Left ventricle myocardium inferior (tissue), 1 donor: ENCODE data around the gene RPL6. TPM values are rescaled to one million over a fixed set of nuclear protein-coding genes. Genes with fewer than 3 reads are reported as not detected.
"Not testable (repeated sequence)": the region's sequence is repeated elsewhere in the genome, so short reads cannot be mapped to it uniquely, and the experiment has no call there.

Source experiments
- DNase-seq: peaks from one replicate; pipeline ENCODE4 v3.0.0-alpha.2; 2020
- H3K27ac ChIP-seq: fragments of 200-600 bp; replicated peaks from 2 replicates; pipeline ENCODE4 v1.8.0; 2021
- H3K27me3 ChIP-seq: fragments of 200-600 bp; 2 replicates; pipeline ENCODE4 v1.8.0; 2021; ENCODE audit warnings: low read depth
- H3K36me3 ChIP-seq: fragments of 200-600 bp; 2 replicates; pipeline ENCODE4 v1.8.0; 2021
- H3K4me1 ChIP-seq: fragments of 200-600 bp; 2 replicates; pipeline ENCODE4 v1.8.0; 2021
- H3K4me3 ChIP-seq: fragments of 200-600 bp; 2 replicates; pipeline ENCODE4 v1.8.0; 2021; ENCODE audit warnings: mild to moderate bottlenecking, moderate library complexity
- H3K9me3 ChIP-seq: fragments of 200-600 bp; replicated peaks from 2 replicates; pipeline ENCODE4 v1.8.0; 2021
- intact Hi-C: fragments of 100-400 bp; cut with micrococcal nuclease; formaldehyde crosslinking; loops from one replicate; pipeline ENCODE4 v1.11.0; 2022
- total RNA-seq: library from RNA; stranded (reverse); fragmentation: NEBNext Ultra II Directional; extraction: Animal tissue kit (Norgen Biotek cat#: 25700); gene quantifications from one replicate; pipeline ENCODE4 v1.2.1, GENCODE V29; 2021
- TF ChIP-seq, protein P1 (sequence below): fragments of 200-600 bp; IDR thresholded peaks from 2 replicates; pipeline ENCODE4 v1.8.0; 2021; ENCODE audit warnings: antibody characterized with exemption, mild to moderate bottlenecking, borderline replicate concordance
- donor health status: DM: no; HTN: yes; CAD: no; lungs with severe emphysema.

Gene RPL6
- total RNA-seq, 1 donor from 2014 or later = 572 TPM

DNA sequence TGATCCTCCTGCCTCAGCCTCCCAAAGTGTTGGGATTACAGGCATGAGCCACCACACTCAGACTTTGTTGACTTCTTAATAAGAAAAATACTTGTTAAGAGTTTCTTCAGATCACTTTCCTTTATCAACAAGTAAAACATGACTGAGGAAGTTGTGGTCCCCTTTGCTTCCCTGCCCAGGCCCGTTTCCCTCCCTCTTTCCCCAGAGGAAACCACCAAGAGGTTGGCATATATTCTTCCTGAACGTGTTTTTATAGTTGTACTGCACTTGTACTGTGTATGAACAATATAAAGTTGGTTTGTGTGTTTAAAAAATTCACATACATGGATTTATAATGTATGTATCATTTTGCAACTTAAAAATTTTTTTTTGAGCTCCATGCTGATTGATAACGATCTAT, 37.7 kb upstream of the RPL6 start:
- no peaks in the 10 kb centered on the region for H3K9me3 ChIP-seq
- no peak for DNase-seq
- TF ChIP-seq, protein P1, sequence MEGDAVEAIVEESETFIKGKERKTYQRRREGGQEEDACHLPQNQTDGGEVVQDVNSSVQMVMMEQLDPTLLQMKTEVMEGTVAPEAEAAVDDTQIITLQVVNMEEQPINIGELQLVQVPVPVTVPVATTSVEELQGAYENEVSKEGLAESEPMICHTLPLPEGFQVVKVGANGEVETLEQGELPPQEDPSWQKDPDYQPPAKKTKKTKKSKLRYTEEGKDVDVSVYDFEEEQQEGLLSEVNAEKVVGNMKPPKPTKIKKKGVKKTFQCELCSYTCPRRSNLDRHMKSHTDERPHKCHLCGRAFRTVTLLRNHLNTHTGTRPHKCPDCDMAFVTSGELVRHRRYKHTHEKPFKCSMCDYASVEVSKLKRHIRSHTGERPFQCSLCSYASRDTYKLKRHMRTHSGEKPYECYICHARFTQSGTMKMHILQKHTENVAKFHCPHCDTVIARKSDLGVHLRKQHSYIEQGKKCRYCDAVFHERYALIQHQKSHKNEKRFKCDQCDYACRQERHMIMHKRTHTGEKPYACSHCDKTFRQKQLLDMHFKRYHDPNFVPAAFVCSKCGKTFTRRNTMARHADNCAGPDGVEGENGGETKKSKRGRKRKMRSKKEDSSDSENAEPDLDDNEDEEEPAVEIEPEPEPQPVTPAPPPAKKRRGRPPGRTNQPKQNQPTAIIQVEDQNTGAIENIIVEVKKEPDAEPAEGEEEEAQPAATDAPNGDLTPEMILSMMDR = no peak
- H3K27ac ChIP-seq = no peak overlapping the region
- peaks cover 4% of the 10 kb centered on the region for H3K4me1 ChIP-seq
- no peak overlapping the region for H3K4me3 ChIP-seq
- H3K36me3 ChIP-seq = peaks cover 50% of the 10 kb centered on the region
- H3K27me3 ChIP-seq = no peaks in the 10 kb centered on the region
- intact Hi-C loops = no loop called here

- Histone ChIP-seq H3K4me3 (no peak overlapping the region), H3K27ac (no peak overlapping the region), H3K36me3 (peaks cover 43% of the 10 kb centered on the region), H3K9me3 (no peaks in the 10 kb centered on the region), H3K27me3 (no peaks in the 10 kb centered on the region), H3K4me1 (peaks cover 4% of the 10 kb centered on the region)
- no peak for DNase-seq
- TF ChIP-seq, protein P1 = no peak
- intact Hi-C loops = no loop called here
Observed at GRCh38 chr12:112446008-112446725, 36.8 kb upstream of the RPL6 start.

DNA sequence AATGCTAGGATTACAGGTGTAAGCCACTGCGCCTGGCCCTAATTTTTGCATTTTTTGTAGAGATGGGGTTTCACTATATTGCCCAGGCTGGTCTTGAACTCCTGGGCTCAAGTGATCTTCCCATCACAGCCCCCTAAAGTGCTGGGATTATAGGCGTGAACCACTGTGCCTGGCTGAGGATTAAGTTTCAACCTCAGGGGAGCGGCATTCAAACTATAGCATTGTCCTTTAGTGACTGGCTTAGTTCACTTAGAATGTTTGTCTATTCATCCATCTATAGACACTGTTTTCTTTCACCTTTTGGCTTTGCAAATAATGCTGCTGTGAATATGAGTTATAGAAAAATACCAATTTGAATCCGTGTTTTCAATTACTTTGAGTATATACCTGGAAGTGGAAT, 34.5 kb upstream of the RPL6 start:
- DNase-seq = no peak
- peaks cover 25% of the 10 kb centered on the region for H3K36me3 ChIP-seq
- H3K4me3 ChIP-seq = no peak overlapping the region
- H3K27me3 ChIP-seq = no peaks in the 10 kb centered on the region
- H3K9me3 ChIP-seq = no peaks in the 10 kb centered on the region
- TF ChIP-seq, protein P1 = no peak
- H3K4me1 ChIP-seq = peaks cover 4% of the 10 kb centered on the region
- H3K27ac ChIP-seq = no peak overlapping the region
- intact Hi-C loops = no loop called here

DNA sequence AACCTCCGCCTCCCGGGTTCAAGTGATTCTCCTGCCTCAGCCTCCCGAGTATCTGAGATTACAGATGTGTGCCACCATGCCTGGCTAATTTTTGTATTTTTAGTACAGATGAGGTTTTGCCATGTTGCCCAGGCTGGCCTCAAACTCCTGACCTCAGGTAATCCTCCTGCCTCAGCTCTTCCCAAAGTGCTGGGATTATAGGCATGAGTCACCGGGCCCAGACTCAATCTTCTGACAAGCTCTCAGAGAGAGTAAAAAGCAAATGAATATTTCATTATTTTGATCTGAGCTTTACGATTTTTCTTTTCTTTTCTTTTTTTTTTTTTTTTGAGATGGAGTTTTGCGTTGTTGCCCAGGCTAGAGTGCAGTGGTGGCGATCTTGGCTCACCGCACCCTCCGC, 31.2 kb upstream of the RPL6 start:
- H3K9me3 ChIP-seq, H3K27me3 ChIP-seq, H3K36me3 ChIP-seq, H3K4me3 ChIP-seq, intact Hi-C loops, H3K27ac ChIP-seq, DNase-seq: not testable (repeated sequence)
- H3K4me1 ChIP-seq = peaks cover 12% of the 10 kb centered on the region

GRCh38 chr12:112439769-112440168, 30.4 kb upstream of the RPL6 start:
- Histone ChIP-seq H3K27ac (no peak overlapping the region), H3K9me3 (no peaks in the 10 kb centered on the region), H3K27me3 (no peaks in the 10 kb centered on the region), H3K4me1 (peaks cover 12% of the 10 kb centered on the region), H3K36me3 (no peaks in the 10 kb centered on the region), H3K4me3 (no peak overlapping the region)
- no peak for DNase-seq
- TF ChIP-seq, protein P1 = no peak
- intact Hi-C loops = no loop called here

DNA sequence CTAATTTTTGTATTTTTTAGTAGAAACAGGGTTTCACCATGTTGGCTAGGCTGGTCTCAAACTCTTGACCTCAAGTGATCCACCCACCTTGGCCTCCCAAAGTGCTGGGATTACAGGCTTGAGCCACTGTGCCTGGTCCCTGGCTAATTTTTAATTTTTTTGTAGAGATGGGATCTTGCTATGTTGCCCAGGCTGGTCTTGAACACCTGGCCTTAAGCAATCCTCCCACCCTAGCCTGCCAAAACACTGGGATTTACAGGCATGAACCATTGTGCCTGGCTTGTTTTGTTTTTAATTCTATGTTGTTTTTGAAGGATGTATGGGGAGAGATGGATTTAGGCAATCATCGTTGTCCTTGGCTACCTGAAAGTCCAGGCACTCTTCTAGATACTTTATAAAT, 29.2 kb upstream of the RPL6 start:
- DNase-seq, H3K4me3 ChIP-seq, H3K36me3 ChIP-seq, H3K27me3 ChIP-seq, H3K9me3 ChIP-seq, intact Hi-C loops, H3K27ac ChIP-seq: not testable (repeated sequence)
- peaks cover 12% of the 10 kb centered on the region for H3K4me1 ChIP-seq
